ENCODE data around the gene CERCAM. TPM values are rescaled to one million over a fixed set of nuclear protein-coding genes. Genes with fewer than 3 reads are reported as not detected.

CERCAM gene
- 10 to 100 TPM; 35.6 to 64.0 (median 50.3) TPM for polyA plus RNA-seq (ENCODE audit: insufficient read depth in 1 of 5, insufficient read length in 5 of 5, low replicate concordance in 1 of 5)
- long read RNA-seq, donor 1, partial matches to known transcripts: 16 of 20 reads
- long read RNA-seq, donor 1, other reads (novel, unspliced or antisense): 0 of 20 reads
- long read RNA-seq, donor 2, transcript CERCAM-201 (13 exons, 2,685 nt): major isoform, 8 of 13 reads
- long read RNA-seq, donor 2, partial matches to known transcripts: 5 of 13 reads
- long read RNA-seq, donor 2, other reads (novel, unspliced or antisense): 0 of 13 reads
- long read RNA-seq, donor 3, transcript CERCAM-201 (13 exons, 2,685 nt): major isoform, 11 of 25 reads
- long read RNA-seq, donor 3, partial matches to known transcripts: 14 of 25 reads
- long read RNA-seq, donor 3, other reads (novel, unspliced or antisense): 0 of 25 reads
- long read RNA-seq, donor 4, partial matches to known transcripts: 0 of 4 reads
- long read RNA-seq, donor 4, other reads (novel, unspliced or antisense): 0 of 4 reads
- long read RNA-seq, donor 5, transcript CERCAM-201 (13 exons, 2,685 nt): major isoform, 7 of 7 reads
- long read RNA-seq, donor 5, partial matches to known transcripts: 0 of 7 reads
- long read RNA-seq, donor 5, other reads (novel, unspliced or antisense): 0 of 7 reads
- long read RNA-seq, donor 6, transcript CERCAM-201 (13 exons, 2,685 nt): major isoform, 12 of 19 reads
- long read RNA-seq, donor 6, partial matches to known transcripts: 7 of 19 reads
- long read RNA-seq, donor 6, other reads (novel, unspliced or antisense): 0 of 19 reads
- long read RNA-seq, donor 7, transcript CERCAM-201 (13 exons, 2,685 nt): major isoform, 19 of 19 reads
- long read RNA-seq, donor 7, partial matches to known transcripts: 0 of 19 reads
- long read RNA-seq, donor 7, other reads (novel, unspliced or antisense): 0 of 19 reads
- long read RNA-seq, donor 8, partial matches to known transcripts: 0 of 5 reads
- long read RNA-seq, donor 8, other reads (novel, unspliced or antisense): 0 of 5 reads

GRCh38 chr9:128420651-128421481 lies at the start of gene CERCAM:
CERCAM (plus strand) TSS chr9:128420857; CDS start chr9:128420878, 21 bp downstream.
- DNase-seq: peak; percentile 42 to 70

- DNase-seq: no peak
These were observed 49.0 kb upstream of the CERCAM start for GRCh38 chr9:128371630-128372117.

GRCh38 chr9:128372188-128372641 lies 48.4 kb upstream of the CERCAM start:
- DNase-seq: no peak

GRCh38 chr9:128372784-128373183 lies 47.9 kb upstream of the CERCAM start:
- no peak for DNase-seq

- DNase-seq: no peak
These were observed 46.4 kb upstream of the CERCAM start for GRCh38 chr9:128374221-128374675.

GRCh38 chr9:128375865-128376264 lies 44.8 kb upstream of the CERCAM start:
- no peak for DNase-seq

- no peak for DNase-seq
These were observed 38.4 kb upstream of the CERCAM start for GRCh38 chr9:128382261-128382660.

- DNase-seq: no peak
These were observed 37.5 kb upstream of the CERCAM start for GRCh38 chr9:128383007-128383753.

- no peak for DNase-seq
These were observed 36.9 kb upstream of the CERCAM start for GRCh38 chr9:128383791-128384190.

GRCh38 chr9:128384801-128385495 lies 35.7 kb upstream of the CERCAM start:
- DNase-seq: no peak

- no peak for DNase-seq
These were observed 34.9 kb upstream of the CERCAM start for GRCh38 chr9:128385496-128386460.

- DNase-seq: no peak
These were observed 32.5 kb upstream of the CERCAM start for GRCh38 chr9:128388150-128388549.

- no peak for DNase-seq
These were observed 31.1 kb upstream of the CERCAM start for GRCh38 chr9:128389395-128390149.

GRCh38 chr9:128390150-128390812 lies 30.4 kb upstream of the CERCAM start:
- no peak for DNase-seq

GRCh38 chr9:128390813-128391711 lies 29.6 kb upstream of the CERCAM start:
- DNase-seq: no peak

GRCh38 chr9:128391956-128392301 lies 28.7 kb upstream of the CERCAM start:
- DNase-seq: no peak
